HepG2 (cell line): ENCODE results near the gene CD164L2. TPM values are rescaled to one million over a fixed set of nuclear protein-coding genes. Genes with fewer than 3 reads are reported as not detected.

ENCODE experiments used
- ATAC-seq: fragments of 200-7000 bp; cut with Tn5 transposase; 3 replicates; pipeline ENCODE4 v1.9.1; 2020; ENCODE audit warnings: mild to moderate bottlenecking, moderate library complexity
- BruUV-seq: library from RNA; stranded (reverse); fragments of 400-500 nt; replicated peaks from 2 replicates; lab custom pipeline; 2021; lab: Mats Ljungman, UMichigan
- CTCF ChIA-PET: fragments of 300-600 bp; formaldehyde crosslinking; extraction: SDS; loops from one replicate; lab custom pipeline; 2021; ENCODE audit warnings: low total read pairs, inconsistent platforms, low intra/inter-chr PET ratio; lab: Yijun Ruan, JAX
- POLR2A ChIA-PET: fragments of 350-600 bp; sonication (Branson Sonifier 250); formaldehyde crosslinking; loops from one replicate; lab custom pipeline; 2020; ENCODE audit warnings: antibody characterized with exemption, inconsistent platforms; lab: Yijun Ruan, JAX
- DNase-seq: peaks from one replicate; pipeline ENCODE4 v3.0.0-alpha.2; 2015; ENCODE audit warnings: low spot score
- FAIRE-seq: peaks from 3 replicates; lab custom pipeline; 2011; peaks lifted over from hg19 to GRCh38; lab: Jason Lieb, UNC
- H2AFZ ChIP-seq: one replicate; pipeline ENCODE4 v1.6.1; 2011; ENCODE audit warnings: low read length, inconsistent platforms
- H3K27ac ChIP-seq: fragments of 300-600 bp; 3 replicates; pipeline ENCODE4 v1.8.0; 2011; ENCODE audit warnings: mixed run types, mild to moderate bottlenecking, mixed read lengths, low read length, inconsistent platforms; ENCODE audit not compliant: insufficient read depth; ENCODE audit errors: extremely low read length
- H3K27me3 ChIP-seq, 2 experiments: fragments of 200-600 bp in 1 of 2; 2 replicates in 1 of 2; 3 replicates in 1 of 2; pipeline versions ENCODE4 v1.6.0 to v1.8.0; 2011; ENCODE audit warnings: low read length in 2 of 2, mild to moderate bottlenecking in 2 of 2, moderate library complexity in 2 of 2, inconsistent platforms in 1 of 2; ENCODE audit not compliant: insufficient read depth in 2 of 2, control insufficient read depth in 1 of 2
- H3K36me3 ChIP-seq, 2 experiments: fragments of 200-600 bp in 1 of 2; replicated peaks in 1 of 2; 2 replicates in 1 of 2; 3 replicates in 1 of 2; pipeline versions ENCODE4 v1.5.1 to v1.8.0; 2011; ENCODE audit warnings: low read length in 2 of 2, inconsistent platforms in 1 of 2; ENCODE audit not compliant: insufficient read depth in 2 of 2, control insufficient read depth in 1 of 2
- H3K4me1 ChIP-seq: 2 replicates; pipeline ENCODE4 v1.5.1; 2012; ENCODE audit warnings: low read length, inconsistent platforms; ENCODE audit not compliant: insufficient read depth
- H3K4me2 ChIP-seq: 2 replicates; pipeline ENCODE4 v1.6.0; 2011; ENCODE audit warnings: low read depth, low read length, inconsistent platforms
- H3K4me3 ChIP-seq, 3 experiments: fragments of 200-600 bp in 1 of 3; sonication (generic), shearing (Covaris generic) in 1 of 3; replicated peaks in 1 of 3; 2 replicates each; pipeline ENCODE4 v1.5.1; 2011 to 2016; ENCODE audit warnings: low read length in 3 of 3, inconsistent platforms in 2 of 3, low read depth in 2 of 3, mild to moderate bottlenecking in 2 of 3, control low read depth in 1 of 3, mixed read lengths in 1 of 3; ENCODE audit not compliant: insufficient read depth in 1 of 3
- H3K79me2 ChIP-seq: one replicate; pipeline ENCODE4 v1.6.1; 2011; ENCODE audit warnings: low read length, inconsistent platforms; ENCODE audit not compliant: insufficient read depth
- H3K9ac ChIP-seq: 2 replicates; pipeline ENCODE4 v1.6.0; 2011; ENCODE audit warnings: mild to moderate bottlenecking, low read depth, low read length, inconsistent platforms; ENCODE audit not compliant: insufficient read depth
- H3K9me3 ChIP-seq: 2 replicates; pipeline ENCODE4 v1.5.1; 2012; ENCODE audit warnings: mild to moderate bottlenecking, low read length
- H4K20me1 ChIP-seq: 2 replicates; pipeline ENCODE4 v1.6.0; 2011; ENCODE audit warnings: inconsistent platforms, mild to moderate bottlenecking, low read length, moderate library complexity; ENCODE audit not compliant: insufficient read depth
- AGO2 ChIP-seq: fragments of 200-400 bp; formaldehyde crosslinking; optimal IDR thresholded peaks from 2 replicates; pipeline ENCODE3; 2017; ENCODE audit warnings: mild to moderate bottlenecking, low read depth, low read length, moderate library complexity
- NFE2L1 ChIP-seq: sonication (generic); formaldehyde crosslinking; IDR thresholded peaks from 2 replicates; pipeline ENCODE4 v1.4.0; 2020; ENCODE audit warnings: missing genetic modification reagents, mild to moderate bottlenecking, borderline replicate concordance
- SP5 ChIP-seq: IDR thresholded peaks from 2 replicates; pipeline ENCODE4 v1.6.1; 2016; ENCODE audit warnings: low read depth, borderline replicate concordance
- ZC3H13 ChIP-seq: sonication (generic); formaldehyde crosslinking; IDR thresholded peaks from 2 replicates; pipeline ENCODE4 v1.8.1; 2023; ENCODE audit warnings: mild to moderate bottlenecking, missing genetic modification reagents, moderate library complexity
- ZNF276 ChIP-seq: sonication (generic); formaldehyde crosslinking; IDR thresholded peaks from 2 replicates; pipeline ENCODE4 v1.4.0; 2020; ENCODE audit warnings: mild to moderate bottlenecking, low read depth, missing genetic modification reagents
- ZNF672 ChIP-seq: sonication (generic); formaldehyde crosslinking; IDR thresholded peaks from 2 replicates; pipeline ENCODE4 v1.8.1; 2022; ENCODE audit warnings: missing genetic modification reagents
- ZSCAN20 ChIP-seq: sonication (generic); formaldehyde crosslinking; IDR thresholded peaks from 2 replicates; pipeline ENCODE4 v1.4.0; 2020; ENCODE audit warnings: missing genetic modification reagents, mild to moderate bottlenecking, borderline replicate concordance
- WGBS: methylation state at CpG from one replicate; pipeline ENCODE4 v1.1.6; 2017; ENCODE audit warnings: low lambda C conversion rate; 5-methylcytosine and 5-hydroxymethylcytosine counted together
- in situ Hi-C: cut with HindIII; loops from 2 replicates; pipeline ENCODE4 v1.10.0; 2017; ENCODE audit warnings: low pct_unique_long_range_greater_than_20kb; ENCODE audit not compliant: extremely low pct_ligation_motif_present
- intact Hi-C: fragments of 100-400 bp; cut with micrococcal nuclease; formaldehyde crosslinking; loops from one replicate; pipeline ENCODE4 v1.10.0; 2022; ENCODE audit not compliant: unreplicated experiment
- polyA plus RNA-seq, 8 experiments: library from polyadenylated mRNA; depleted of rRNA in 3 of 8; stranded (reverse) in 7 of 8; unstranded in 1 of 8; fragments of >200 nt; fragmentation: Illumina TruSeq in 4 of 8; extraction: Trizol in 4 of 8; gene quantifications; 2 replicates each; pipeline versions ENCODE4 v1.2.1 to v1.2.3, GENCODE V29; 2011 to 2016; ENCODE audit warnings: low read depth in 4 of 8, missing spikeins in 1 of 8, mixed read lengths in 1 of 8; ENCODE audit not compliant: insufficient read depth in 1 of 8
- total RNA-seq, 5 experiments: library from RNA; depleted of rRNA; stranded (reverse); fragments of >200 nt; fragmentation: Illumina TruSeq; extraction: Trizol; gene quantifications; 2 replicates each; pipeline ENCODE4 v1.2.3, GENCODE V29; 2016; ENCODE audit warnings: low read depth in 1 of 5

CD164L2 gene
- total and polyA plus RNA-seq, 2 of the 13 experiments (the other 11 are each of a cell fraction or from before 2014, with no cell fraction given), result not detected

GRCh38 chr1:27353629-27354028 lies 29.5 kb downstream of the CD164L2 start:
- ATAC-seq (no peak), DNase-seq (no peak)
- Histone ChIP-seq H3K9ac (no peak overlapping the region), H3K4me2 (no peak overlapping the region), H3K9me3 (no peaks in the 10 kb centered on the region), H3K79me2 (no peaks in the 10 kb centered on the region), H2AFZ (no peak overlapping the region), H3K4me1 (peaks cover 36% of the 10 kb centered on the region), H3K27me3 (no peaks in the 10 kb centered on the region), H3K36me3 (0 out of 5 replicates have a peak, but pooled peaks cover 0 to 2% of the 10 kb centered on the region in 2 experiments), H3K27ac (no peak overlapping the region)
- in situ Hi-C loops (no loop called here), intact Hi-C loops (no loop called here)
- no TSS peak for BruUV-seq
- 94% methylated on average over 2 of the region's 3 CpGs for WGBS
- POLR2A ChIA-PET, result interaction anchor here (0.7 to 4.8 kb wide), 3 partner anchors 11 to 1588 kb away, joined by 4 to 36 read pairs (median 4); partner anchors contain the start of gene SYTL1
- CTCF ChIA-PET, result no interaction called here
- TF ChIP-seq ZNF276 (CRISPR knock-in tag), result no peak
- no peak for TF ChIP-seq ZC3H13 (CRISPR knock-in tag)
- TF ChIP-seq ZSCAN20, result no peak
- no peak for TF ChIP-seq SP5 (CRISPR knock-in tag)
- TF ChIP-seq, all 625 proteins: peak for 0
- H4K20me1 ChIP-seq, result no peaks in the 10 kb centered on the region
- FAIRE-seq, result no peak
- no peak overlapping the region for H3K4me3 ChIP-seq

- Histone ChIP-seq H3K27me3 (no peaks in the 10 kb centered on the region), H3K27ac (no peak overlapping the region), H3K4me1 (peaks cover 36% of the 10 kb centered on the region), H3K36me3 (0 out of 5 replicates have a peak, but pooled peaks cover 0 to 2% of the 10 kb centered on the region in 2 experiments), H3K4me2 (no peak overlapping the region), H3K9me3 (no peaks in the 10 kb centered on the region), H4K20me1 (no peaks in the 10 kb centered on the region), H3K9ac (no peak overlapping the region), H3K79me2 (no peaks in the 10 kb centered on the region), H2AFZ (no peak overlapping the region), H3K4me3 (no peak overlapping the region)
- POLR2A ChIA-PET, result interaction anchor here (4.8 kb wide), 1 partner anchor 11 kb away, joined by 36 read pairs; the partner anchor contains the start of gene SYTL1
- TF ChIP-seq AGO2, result peak; percentile 43
- no peak for TF ChIP-seq NFE2L1 (CRISPR knock-in tag)
- no peak for TF ChIP-seq ZNF672 (CRISPR knock-in tag)
- DNase-seq, result no peak
- in situ Hi-C loops (no loop called here), intact Hi-C loops (no loop called here)
- FAIRE-seq, result no peak
- CTCF ChIA-PET, result no interaction called here
- no TSS peak for BruUV-seq
- ATAC-seq, result no peak
- 96% methylated on average over 3 of the region's 13 CpGs for WGBS
Measured at GRCh38 chr1:27353166-27353565, 30.0 kb downstream of the CD164L2 start.
